ENCODE measurements around the gene LYL1.

DNA sequence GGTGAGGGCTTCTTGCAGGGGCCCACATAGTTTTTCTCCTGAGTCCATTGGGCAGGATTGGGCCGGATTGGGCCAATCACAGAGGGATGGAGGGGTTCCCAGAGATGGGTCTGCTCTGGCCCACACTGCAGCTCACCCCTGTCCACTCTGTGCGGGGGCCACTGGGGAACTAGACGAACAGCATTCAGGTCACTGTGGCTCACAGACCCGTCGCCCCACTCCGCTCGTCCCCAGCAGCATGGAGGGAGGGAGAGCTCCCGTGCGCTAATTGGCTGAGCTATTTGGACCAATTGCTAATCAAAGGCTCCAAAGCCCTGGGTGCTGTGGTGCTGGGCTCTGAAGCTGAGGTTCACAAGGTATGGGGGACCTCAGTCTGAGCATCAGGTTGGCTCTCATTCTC is 26.7 kb upstream of the LYL1 start:
- TF ChIP-seq, protein P1, sequence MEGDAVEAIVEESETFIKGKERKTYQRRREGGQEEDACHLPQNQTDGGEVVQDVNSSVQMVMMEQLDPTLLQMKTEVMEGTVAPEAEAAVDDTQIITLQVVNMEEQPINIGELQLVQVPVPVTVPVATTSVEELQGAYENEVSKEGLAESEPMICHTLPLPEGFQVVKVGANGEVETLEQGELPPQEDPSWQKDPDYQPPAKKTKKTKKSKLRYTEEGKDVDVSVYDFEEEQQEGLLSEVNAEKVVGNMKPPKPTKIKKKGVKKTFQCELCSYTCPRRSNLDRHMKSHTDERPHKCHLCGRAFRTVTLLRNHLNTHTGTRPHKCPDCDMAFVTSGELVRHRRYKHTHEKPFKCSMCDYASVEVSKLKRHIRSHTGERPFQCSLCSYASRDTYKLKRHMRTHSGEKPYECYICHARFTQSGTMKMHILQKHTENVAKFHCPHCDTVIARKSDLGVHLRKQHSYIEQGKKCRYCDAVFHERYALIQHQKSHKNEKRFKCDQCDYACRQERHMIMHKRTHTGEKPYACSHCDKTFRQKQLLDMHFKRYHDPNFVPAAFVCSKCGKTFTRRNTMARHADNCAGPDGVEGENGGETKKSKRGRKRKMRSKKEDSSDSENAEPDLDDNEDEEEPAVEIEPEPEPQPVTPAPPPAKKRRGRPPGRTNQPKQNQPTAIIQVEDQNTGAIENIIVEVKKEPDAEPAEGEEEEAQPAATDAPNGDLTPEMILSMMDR (IDR thresholded peaks at IDR 0.05; ENCODE audit: low read depth, low read length, poor library complexity, severe bottlenecking) = no peak
- TF ChIP-seq EZH2phosphoT487 (IDR thresholded peaks at IDR 0.05; ENCODE audit: borderline replicate concordance, low read length) = no peak

All from DOHH2 (cell line).